Caco-2 (cell line): ENCODE measurements around the gene SLC6A5. TPM values are rescaled to one million over a fixed set of nuclear protein-coding genes. Genes with fewer than 3 reads are reported as not detected.

Experiments
- BruUV-seq: library from RNA; stranded (reverse); fragments of 400-500 nt; replicated peaks from 2 replicates; lab custom pipeline; 2021; lab: Mats Ljungman, UMichigan
- CTCF ChIA-PET: fragments of 300-600 bp; sonication (Branson Sonifier 250); formaldehyde crosslinking; loops from one replicate; lab custom pipeline; 2022; ENCODE audit warnings: antibody characterized with exemption; lab: Charles Lee
- POLR2A ChIA-PET: fragments of 300-600 bp; sonication (Branson Sonifier 250); formaldehyde crosslinking; loops from one replicate; lab custom pipeline; 2022; ENCODE audit warnings: antibody characterized with exemption; lab: Charles Lee
- DNase-seq, 2 experiments: peaks; one replicate each; pipeline versions ENCODE4 v3.0.0 to v3.0.0-alpha.2; 2020 to 2022
- H3K27me3 ChIP-seq: replicated peaks from 2 replicates; pipeline ENCODE4 v1.6.0; 2011; ENCODE audit warnings: low read length; ENCODE audit not compliant: control insufficient read depth, insufficient read depth
- H3K36me3 ChIP-seq: 2 replicates; pipeline ENCODE4 v1.5.1; 2011; ENCODE audit warnings: low read length; ENCODE audit not compliant: control insufficient read depth, insufficient read depth
- H3K4me1 ChIP-seq: fragments of 250-450 bp; sonication (Bioruptor Pico); 2 replicates; pipeline ENCODE4 v1.5.1; 2020; ENCODE audit warnings: mild to moderate bottlenecking
- H3K4me3 ChIP-seq: 2 replicates; pipeline ENCODE4 v1.5.1; 2011; ENCODE audit warnings: low read depth, mild to moderate bottlenecking, control low read depth, low read length
- H3K9me3 ChIP-seq: fragments of 250-450 bp; sonication (Bioruptor Pico); 2 replicates; pipeline ENCODE4 v1.5.1; 2020; ENCODE audit warnings: mild to moderate bottlenecking, moderate library complexity
- H3K27ac Mint-ChIP-seq: one replicate; pipeline ENCODE4 v1.8.0; 2022; ENCODE audit warnings: mixed read lengths; ENCODE audit not compliant: unreplicated experiment
- H3K27me3 Mint-ChIP-seq: one replicate; pipeline ENCODE4 v1.8.0; 2022; ENCODE audit warnings: mixed read lengths; ENCODE audit not compliant: insufficient read depth, unreplicated experiment
- H3K36me3 Mint-ChIP-seq: one replicate; pipeline ENCODE4 v1.8.0; 2022; ENCODE audit warnings: mild to moderate bottlenecking, mixed read lengths; ENCODE audit not compliant: insufficient read depth, unreplicated experiment
- H3K4me1 Mint-ChIP-seq: one replicate; pipeline ENCODE4 v1.8.0; 2022; ENCODE audit warnings: low read depth, mixed read lengths; ENCODE audit not compliant: unreplicated experiment
- H3K4me3 Mint-ChIP-seq: one replicate; pipeline ENCODE4 v1.8.0; 2022; ENCODE audit warnings: mild to moderate bottlenecking, moderate library complexity, mixed read lengths; ENCODE audit not compliant: unreplicated experiment
- H3K9me3 Mint-ChIP-seq: one replicate; pipeline ENCODE4 v1.8.0; 2022; ENCODE audit warnings: mixed read lengths; ENCODE audit not compliant: unreplicated experiment
- CTCF ChIP-seq, 2 experiments: fragments of 200-600 bp in 1 of 2; IDR thresholded peaks; 1 replicate in 1 of 2; 2 replicates in 1 of 2; pipeline versions ENCODE4 v1.5.1 to v1.8.0; 2011 to 2022; ENCODE audit warnings: antibody characterized with exemption in 1 of 2, control low read depth in 1 of 2, inconsistent platforms in 1 of 2, low read depth in 1 of 2, low read length in 1 of 2, mild to moderate bottlenecking in 1 of 2, moderate library complexity in 1 of 2; ENCODE audit not compliant: insufficient read depth in 1 of 2, severe bottlenecking in 1 of 2, unreplicated experiment in 1 of 2
- intact Hi-C: fragments of 100-400 bp; cut with micrococcal nuclease; formaldehyde crosslinking; loops from one replicate; pipeline ENCODE4 v1.10.0; 2022; ENCODE audit not compliant: unreplicated experiment
- total RNA-seq: library from RNA; stranded (reverse); gene quantifications from 2 replicates; pipeline ENCODE4 v1.2.3, GENCODE V29; 2022

SLC6A5 gene
- total RNA-seq, 1 experiment from 2014 or later = not detected

- H3K4me1 ChIP-seq = no peaks in the 10 kb centered on the region
- no peak for TF ChIP-seq CTCF (IDR thresholded peaks at IDR 0.05; ENCODE audit: insufficient read depth in 1 of 2, low read depth in 1 of 2, low read length in 1 of 2, severe bottlenecking in 1 of 2, unreplicated experiment in 1 of 2)
- Mint-ChIP-seq H3K36me3 (no peaks in the 10 kb centered on the region), H3K9me3 (peaks cover 12% of the 10 kb centered on the region), H3K4me3 (no peak overlapping the region), H3K4me1 (no peaks in the 10 kb centered on the region), H3K27ac (no peak overlapping the region), H3K27me3 (peaks cover 17% of the 10 kb centered on the region)
- H3K4me3 ChIP-seq = no peak overlapping the region
- ChIA-PET CTCF (interaction anchor here (1.0 kb wide), 1 partner anchor 13 kb away, joined by 3 read pairs; no protein-coding TSS in a partner anchor), POLR2A (no interaction called here)
- H3K27me3 ChIP-seq = no peaks in the 10 kb centered on the region
- H3K36me3 ChIP-seq = no peaks in the 10 kb centered on the region
- no TSS peak for BruUV-seq
- no peak for DNase-seq
- intact Hi-C loops = no loop called here
- H3K9me3 ChIP-seq = no peaks in the 10 kb centered on the region
Measured at GRCh38 chr11:20596205-20597153, 2.9 kb upstream of the SLC6A5 start.

GRCh38 chr11:20597154-20597679 lies 2.2 kb upstream of the SLC6A5 start:
- TF ChIP-seq CTCF (IDR thresholded peaks at IDR 0.05; ENCODE audit: insufficient read depth in 1 of 2, low read depth in 1 of 2, low read length in 1 of 2, severe bottlenecking in 1 of 2, unreplicated experiment in 1 of 2) = no peak
- no peaks in the 10 kb centered on the region for H3K4me1 Mint-ChIP-seq
- POLR2A ChIA-PET = no interaction called here
- Histone ChIP-seq H3K27me3 (no peaks in the 10 kb centered on the region), H3K4me3 (no peak overlapping the region), H3K36me3 (no peaks in the 10 kb centered on the region), H3K9me3 (no peaks in the 10 kb centered on the region), H3K4me1 (no peaks in the 10 kb centered on the region)
- H3K36me3 Mint-ChIP-seq = no peaks in the 10 kb centered on the region
- no peak overlapping the region for H3K4me3 Mint-ChIP-seq
- no peak overlapping the region for H3K27ac Mint-ChIP-seq
- H3K27me3 Mint-ChIP-seq = peaks cover 18% of the 10 kb centered on the region
- peaks cover 12% of the 10 kb centered on the region for H3K9me3 Mint-ChIP-seq
- BruUV-seq = no TSS peak
- intact Hi-C loops = no loop called here
- DNase-seq = no peak
- CTCF ChIA-PET = no interaction called here

GRCh38 chr11:20597680-20598484 lies 1.5 kb upstream of the SLC6A5 start:
- Mint-ChIP-seq H3K27ac (no peak overlapping the region), H3K4me1 (no peaks in the 10 kb centered on the region), H3K36me3 (no peaks in the 10 kb centered on the region), H3K4me3 (no peak overlapping the region), H3K27me3 (peaks cover 21% of the 10 kb centered on the region), H3K9me3 (peaks cover 12% of the 10 kb centered on the region)
- TF ChIP-seq CTCF (IDR thresholded peaks at IDR 0.05; ENCODE audit: insufficient read depth in 1 of 2, low read depth in 1 of 2, low read length in 1 of 2, severe bottlenecking in 1 of 2, unreplicated experiment in 1 of 2) = no peak
- ChIA-PET POLR2A (no interaction called here), CTCF (interaction anchor here (0.6 kb wide), 1 partner anchor 695 kb away, joined by 4 read pairs; no protein-coding TSS in a partner anchor)
- H3K36me3 ChIP-seq = no peaks in the 10 kb centered on the region
- no peaks in the 10 kb centered on the region for H3K27me3 ChIP-seq
- intact Hi-C loops = no loop called here
- no peaks in the 10 kb centered on the region for H3K4me1 ChIP-seq
- no peak overlapping the region for H3K4me3 ChIP-seq
- DNase-seq = no peak
- BruUV-seq = no TSS peak
- H3K9me3 ChIP-seq = no peaks in the 10 kb centered on the region
